Activated T-cell treated with anti-CD3 and anti-CD28 coated beads, Interleukin-2, amount 50 U/mL, for 24 hours (primary cell): ENCODE data around the gene METTL21A.
A peak's percentile ranks its signal among the peaks of the same experiment; 100 is the strongest.

Source experiments
- DNase-seq: peaks from one replicate; pipeline ENCODE4 v3.0.0-alpha.2; 2020
- H3K27ac Mint-ChIP-seq: 2 replicates; pipeline ENCODE4 v1.8.0; 2020; ENCODE audit warnings: mild to moderate bottlenecking, mixed read lengths
- H3K27me3 Mint-ChIP-seq: 2 replicates; pipeline ENCODE4 v1.8.0; 2020; ENCODE audit warnings: mixed read lengths
- H3K36me3 Mint-ChIP-seq: 2 replicates; pipeline ENCODE4 v1.8.0; 2020; ENCODE audit warnings: low read depth, mixed read lengths
- H3K4me1 Mint-ChIP-seq: 2 replicates; pipeline ENCODE4 v1.8.0; 2020; ENCODE audit warnings: low read depth, mixed read lengths
- H3K4me3 Mint-ChIP-seq: 2 replicates; pipeline ENCODE4 v1.8.0; 2020; ENCODE audit warnings: mild to moderate bottlenecking, moderate library complexity, mixed read lengths
- H3K9me3 Mint-ChIP-seq: 2 replicates; pipeline ENCODE4 v1.8.0; 2020; ENCODE audit warnings: mixed read lengths

Gene METTL21A

GRCh38 chr2:207635468-207636200 is 10.4 kb upstream of the METTL21A start:
- H3K4me3 Mint-ChIP-seq = no peak overlapping the region
- no peaks in the 10 kb centered on the region for H3K36me3 Mint-ChIP-seq
- DNase-seq = no peak
- H3K9me3 Mint-ChIP-seq = peaks cover 6% of the 10 kb centered on the region
- peaks cover 9% of the 10 kb centered on the region for H3K4me1 Mint-ChIP-seq
- H3K27me3 Mint-ChIP-seq = no peaks in the 10 kb centered on the region
- H3K27ac Mint-ChIP-seq = no peak overlapping the region

GRCh38 chr2:207633686-207634085 is 8.5 kb upstream of the METTL21A start:
- Mint-ChIP-seq H3K27ac (no peak overlapping the region), H3K36me3 (no peaks in the 10 kb centered on the region), H3K9me3 (no peaks in the 10 kb centered on the region), H3K27me3 (no peaks in the 10 kb centered on the region), H3K4me1 (peaks cover 9% of the 10 kb centered on the region), H3K4me3 (no peak overlapping the region)
- DNase-seq = no peak

GRCh38 chr2:207632575-207633493 is 7.6 kb upstream of the METTL21A start:
- Mint-ChIP-seq H3K4me3 (no peak overlapping the region), H3K4me1 (peaks cover 10% of the 10 kb centered on the region), H3K36me3 (no peaks in the 10 kb centered on the region), H3K27ac (peak overlapping the region; percentile 4), H3K9me3 (no peaks in the 10 kb centered on the region), H3K27me3 (no peaks in the 10 kb centered on the region)
- no peak for DNase-seq

- H3K4me1 Mint-ChIP-seq = peaks cover 22% of the 10 kb centered on the region
- no peaks in the 10 kb centered on the region for H3K27me3 Mint-ChIP-seq
- H3K4me3 Mint-ChIP-seq = no peak overlapping the region
- no peaks in the 10 kb centered on the region for H3K36me3 Mint-ChIP-seq
- no peak overlapping the region for H3K27ac Mint-ChIP-seq
- H3K9me3 Mint-ChIP-seq = no peaks in the 10 kb centered on the region
- no peak for DNase-seq
Observed at GRCh38 chr2:207630491-207630890, 5.3 kb upstream of the METTL21A start.

DNA sequence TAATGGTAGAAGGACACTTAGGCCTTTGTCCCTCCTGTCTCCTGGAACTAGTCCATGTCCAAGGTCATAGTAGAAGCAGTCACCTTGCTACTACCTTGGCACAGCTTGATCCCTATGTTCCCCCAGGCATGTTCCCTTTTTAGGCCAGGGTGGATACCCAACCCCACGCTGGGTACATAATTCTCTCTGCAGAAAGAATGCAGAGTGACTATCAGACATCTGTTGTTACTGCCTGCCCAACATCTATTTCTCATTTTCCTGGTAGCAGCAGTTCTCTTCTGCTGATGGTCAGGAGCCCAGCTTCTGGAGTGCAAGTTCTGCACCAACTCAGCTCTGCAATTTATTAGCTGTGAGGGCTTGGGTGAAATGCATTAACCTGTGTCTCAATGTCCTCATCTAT is 4.4 kb upstream of the METTL21A start:
- H3K4me3 Mint-ChIP-seq = no peak overlapping the region
- DNase-seq = no peak
- H3K9me3 Mint-ChIP-seq = no peaks in the 10 kb centered on the region

GRCh38 chr2:207624185-207625013 is 795 bp downstream of the METTL21A start:
- peak; percentile 78 for DNase-seq
- peak overlapping the region; percentile 96 for H3K27ac Mint-ChIP-seq
- H3K4me1 Mint-ChIP-seq = peaks cover 60% of the 10 kb centered on the region
- H3K36me3 Mint-ChIP-seq = peaks cover 53% of the 10 kb centered on the region
- no peaks in the 10 kb centered on the region for H3K27me3 Mint-ChIP-seq
- H3K4me3 Mint-ChIP-seq = peak overlapping the region; percentile 94
- H3K9me3 Mint-ChIP-seq = no peaks in the 10 kb centered on the region

More for the DNA sequence above, 4.4 kb upstream of the METTL21A start:
- peaks cover 24% of the 10 kb centered on the region for H3K4me1 Mint-ChIP-seq
- no peak overlapping the region for H3K27ac Mint-ChIP-seq
- no peaks in the 10 kb centered on the region for H3K27me3 Mint-ChIP-seq
- H3K36me3 Mint-ChIP-seq = peaks cover 3% of the 10 kb centered on the region

DNA sequence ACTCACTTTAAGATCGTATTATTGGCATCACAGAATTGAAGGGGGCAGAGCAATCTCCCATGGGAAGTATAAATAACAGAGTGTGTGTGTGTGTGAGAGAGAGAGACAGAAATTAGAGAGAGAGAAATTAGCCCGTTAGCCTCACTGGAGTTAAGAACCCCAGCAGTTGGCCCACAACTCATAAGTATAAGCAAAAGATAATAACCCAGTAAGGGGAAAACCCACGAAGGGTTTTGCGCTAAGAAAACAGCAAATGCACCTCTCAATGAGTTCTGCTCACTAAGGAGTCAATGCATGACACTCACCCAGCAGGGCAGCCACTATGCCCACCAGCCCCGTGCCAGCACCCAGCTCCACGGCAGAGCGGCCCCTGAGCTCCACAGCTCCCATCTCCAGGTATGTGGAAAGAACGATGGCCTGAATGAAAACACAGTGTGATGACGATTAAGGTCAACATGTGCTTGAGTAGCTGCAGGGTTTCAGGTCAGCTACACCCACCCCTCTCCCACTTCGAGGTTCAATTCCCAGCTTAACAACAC is 3.6 kb downstream of the METTL21A start:
- Mint-ChIP-seq H3K4me3 (peak overlapping the region; percentile 0), H3K27ac (peak overlapping the region; percentile 9), H3K27me3 (no peaks in the 10 kb centered on the region), H3K36me3 (peaks cover 80% of the 10 kb centered on the region), H3K9me3 (no peaks in the 10 kb centered on the region), H3K4me1 (peaks cover 61% of the 10 kb centered on the region)
- no peak for DNase-seq

GRCh38 chr2:207619764-207620203 is 5.4 kb downstream of the METTL21A start:
- no peak for DNase-seq
- Mint-ChIP-seq H3K4me1 (peaks cover 58% of the 10 kb centered on the region), H3K27ac (peak overlapping the region; percentile 15), H3K27me3 (no peaks in the 10 kb centered on the region), H3K4me3 (no peak overlapping the region), H3K9me3 (no peaks in the 10 kb centered on the region), H3K36me3 (peaks cover 94% of the 10 kb centered on the region)

GRCh38 chr2:207617011-207617671 is 8.1 kb downstream of the METTL21A start:
- no peak for DNase-seq
- Mint-ChIP-seq H3K27ac (no peak overlapping the region), H3K27me3 (no peaks in the 10 kb centered on the region), H3K9me3 (no peaks in the 10 kb centered on the region), H3K36me3 (peaks cover 89% of the 10 kb centered on the region), H3K4me1 (peaks cover 37% of the 10 kb centered on the region), H3K4me3 (no peak overlapping the region)

DNA sequence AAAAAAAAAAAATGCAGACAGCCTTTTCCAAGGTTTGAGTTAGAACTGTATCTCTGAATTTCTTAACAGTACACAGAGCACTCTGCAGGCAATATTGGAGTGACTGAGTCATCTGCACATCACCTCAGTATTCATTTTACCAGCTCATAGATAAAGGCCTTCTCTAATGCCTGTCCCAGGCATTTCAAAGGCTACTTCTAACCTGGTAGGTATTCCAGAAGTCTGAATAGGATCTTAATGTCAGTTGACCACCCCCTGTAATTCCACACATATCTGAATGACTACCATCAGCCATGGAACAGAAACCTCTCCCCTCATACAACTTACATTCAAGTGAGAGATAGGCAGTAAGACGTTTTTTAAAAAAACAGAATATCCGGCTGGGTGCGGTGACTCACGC is 9.0 kb downstream of the METTL21A start:
- Mint-ChIP-seq H3K4me3 (no peak overlapping the region), H3K27ac (no peak overlapping the region), H3K9me3 (no peaks in the 10 kb centered on the region), H3K36me3 (peaks cover 80% of the 10 kb centered on the region), H3K4me1 (peaks cover 28% of the 10 kb centered on the region), H3K27me3 (no peaks in the 10 kb centered on the region)
- no peak for DNase-seq

DNA sequence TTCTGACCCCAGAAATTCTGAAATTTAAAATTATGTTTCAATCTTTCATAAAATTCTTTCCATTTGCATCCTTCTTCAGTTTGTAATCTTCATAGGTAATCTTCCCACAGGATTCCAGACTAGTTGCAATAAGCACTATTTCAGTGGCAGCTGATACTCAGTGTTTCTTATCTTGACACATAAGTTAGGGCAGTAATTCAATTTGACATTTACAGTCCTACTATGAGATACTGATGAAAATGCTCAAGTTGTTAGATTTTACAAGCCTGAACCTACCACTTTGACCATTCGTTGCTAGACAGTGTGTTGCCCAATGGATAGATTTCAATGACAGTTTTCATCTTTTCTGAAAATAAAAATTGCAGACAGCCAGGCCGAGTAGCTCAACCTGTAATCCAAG is 10.4 kb downstream of the METTL21A start:
- no peak for DNase-seq
- Mint-ChIP-seq H3K36me3 (peaks cover 67% of the 10 kb centered on the region), H3K27me3 (no peaks in the 10 kb centered on the region), H3K4me1 (peaks cover 15% of the 10 kb centered on the region), H3K4me3 (no peak overlapping the region), H3K27ac (peak overlapping the region; percentile 44), H3K9me3 (no peaks in the 10 kb centered on the region)

- no peaks in the 10 kb centered on the region for H3K27me3 Mint-ChIP-seq
- peaks cover 66% of the 10 kb centered on the region for H3K36me3 Mint-ChIP-seq
Observed at GRCh38 chr2:207612714-207613113, 12.5 kb downstream of the METTL21A start.

GRCh38 chr2:207606829-207607228 is 18.4 kb downstream of the METTL21A start:
- peaks cover 17% of the 10 kb centered on the region for H3K4me1 Mint-ChIP-seq
- no peak overlapping the region for H3K4me3 Mint-ChIP-seq
- H3K36me3 Mint-ChIP-seq = peaks cover 54% of the 10 kb centered on the region
- peak overlapping the region; percentile 59 for H3K27ac Mint-ChIP-seq
- no peaks in the 10 kb centered on the region for H3K27me3 Mint-ChIP-seq
- H3K9me3 Mint-ChIP-seq = peaks cover 5% of the 10 kb centered on the region
- DNase-seq = no peak

More at GRCh38 chr2:207612714-207613113, 12.5 kb downstream of the METTL21A start:
- no peak overlapping the region for H3K4me3 Mint-ChIP-seq
- no peak for DNase-seq
- peaks cover 12% of the 10 kb centered on the region for H3K4me1 Mint-ChIP-seq
- H3K27ac Mint-ChIP-seq = no peak overlapping the region
- peaks cover 5% of the 10 kb centered on the region for H3K9me3 Mint-ChIP-seq
